Liver (tissue), 9 donors: ENCODE results near the gene MGAT5. TPM values are rescaled to one million over a fixed set of nuclear protein-coding genes. Genes with fewer than 3 reads are reported as not detected.

Source experiments
- DNase-seq: peaks from one replicate; pipeline ENCODE4 v3.0.0-alpha.2; 2017; ENCODE audit warnings: low spot score
- H3K27ac ChIP-seq, 2 donors: one replicate each; pipeline ENCODE4 v1.7.0; 2013; ENCODE audit warnings: inconsistent platforms in 2 of 2, low read length in 2 of 2, control low read depth in 1 of 2, low read depth in 1 of 2, mild to moderate bottlenecking in 1 of 2
- H3K27me3 ChIP-seq, 4 donors: one replicate each; pipeline versions ENCODE4 v1.6.1 to v1.7.0; 2013; ENCODE audit warnings: low read length in 3 of 4, inconsistent platforms in 1 of 4, mild to moderate bottlenecking in 1 of 4, moderate library complexity in 1 of 4; ENCODE audit not compliant: control insufficient read depth in 4 of 4, insufficient read depth in 4 of 4
- H3K36me3 ChIP-seq, 4 donors: one replicate each; pipeline versions ENCODE4 v1.6.1 to v1.7.0; 2013; ENCODE audit warnings: low read length in 3 of 4, mild to moderate bottlenecking in 3 of 4, low read depth in 1 of 4, moderate library complexity in 1 of 4; ENCODE audit not compliant: control insufficient read depth in 4 of 4, insufficient read depth in 3 of 4
- H3K4me1 ChIP-seq, 4 donors: one replicate each; pipeline versions ENCODE4 v1.6.1 to v1.7.0; 2013; ENCODE audit warnings: low read length in 3 of 4, mild to moderate bottlenecking in 3 of 4, moderate library complexity in 1 of 4; ENCODE audit not compliant: control insufficient read depth in 4 of 4, insufficient read depth in 4 of 4
- H3K4me3 ChIP-seq, 3 donors: one replicate each; pipeline versions ENCODE4 v1.6.1 to v1.7.0; 2013; ENCODE audit warnings: low read length in 3 of 3, control low read depth in 1 of 3, low read depth in 1 of 3, mild to moderate bottlenecking in 1 of 3
- H3K9ac ChIP-seq, 2 donors: one replicate each; pipeline ENCODE4 v1.7.0; 2013; ENCODE audit warnings: low read length in 2 of 2, mild to moderate bottlenecking in 2 of 2, moderate library complexity in 2 of 2, control low read depth in 1 of 2, low read depth in 1 of 2
- H3K9me3 ChIP-seq, 4 donors: one replicate each; pipeline versions ENCODE4 v1.6.1 to v1.7.0; 2013; ENCODE audit warnings: low read length in 3 of 4; ENCODE audit not compliant: control insufficient read depth in 4 of 4
- ATF3 ChIP-seq: IDR thresholded peaks from 2 replicates; pipeline ENCODE4 v1.6.1; 2016; ENCODE audit warnings: antibody characterized with exemption
- CTCF ChIP-seq: fragments of 150-350 bp; IDR thresholded peaks from 2 replicates; pipeline ENCODE4 v1.5.1; 2017; ENCODE audit warnings: improper control_type of control experiment, low read depth, low read length; ENCODE audit not compliant: missing input control
- EGR1 ChIP-seq, 2 donors: IDR thresholded peaks; 2 replicates each; pipeline ENCODE4 v1.6.1; 2016 to 2018; ENCODE audit warnings: antibody characterized with exemption in 2 of 2, low read depth in 2 of 2
- FOXA1 ChIP-seq: IDR thresholded peaks from 2 replicates; pipeline ENCODE4 v1.6.1; 2016; ENCODE audit warnings: antibody characterized with exemption
- FOXA2 ChIP-seq: IDR thresholded peaks from 2 replicates; pipeline ENCODE4 v1.6.1; 2016; ENCODE audit warnings: antibody characterized with exemption
- GABPA ChIP-seq, 2 donors: IDR thresholded peaks in 1 of 2; conservative IDR thresholded peaks in 1 of 2; 2 replicates each; pipeline ENCODE4 v1.6.1; 2016; ENCODE audit warnings: antibody characterized with exemption in 2 of 2, mild to moderate bottlenecking in 1 of 2, moderate library complexity in 1 of 2
- HNF4A ChIP-seq, 2 donors: conservative IDR thresholded peaks; 2 replicates each; pipeline ENCODE4 v1.6.1; 2016; ENCODE audit warnings: antibody characterized with exemption in 2 of 2, mild to moderate bottlenecking in 2 of 2
- HNF4G ChIP-seq: IDR thresholded peaks from 2 replicates; pipeline ENCODE4 v1.6.1; 2016; ENCODE audit warnings: antibody characterized with exemption
- JUND ChIP-seq, 2 donors: IDR thresholded peaks; 2 replicates each; pipeline ENCODE4 v1.6.1; 2016; ENCODE audit warnings: antibody characterized with exemption in 2 of 2
- MAX ChIP-seq: IDR thresholded peaks from 2 replicates; pipeline ENCODE4 v1.6.1; 2016; ENCODE audit warnings: antibody characterized with exemption
- NR2F2 ChIP-seq: IDR thresholded peaks from 2 replicates; pipeline ENCODE4 v1.6.1; 2016; ENCODE audit warnings: antibody characterized with exemption
- RAD21 ChIP-seq, 2 donors: IDR thresholded peaks; 2 replicates each; pipeline ENCODE4 v1.6.1; 2016; ENCODE audit warnings: antibody characterized with exemption in 2 of 2, mild to moderate bottlenecking in 2 of 2
- REST ChIP-seq: IDR thresholded peaks from 2 replicates; pipeline ENCODE4 v1.6.1; 2016; ENCODE audit warnings: antibody characterized with exemption, mild to moderate bottlenecking
- RXRA ChIP-seq, 2 donors: IDR thresholded peaks; 2 replicates each; pipeline ENCODE4 v1.6.1; 2017 to 2018; ENCODE audit warnings: antibody characterized with exemption in 2 of 2, mild to moderate bottlenecking in 1 of 2
- SP1 ChIP-seq: IDR thresholded peaks from 2 replicates; pipeline ENCODE4 v1.6.1; 2018; ENCODE audit warnings: antibody characterized with exemption, mild to moderate bottlenecking
- TAF1 ChIP-seq: conservative IDR thresholded peaks from 2 replicates; pipeline ENCODE4 v1.6.1; 2016; ENCODE audit warnings: antibody characterized with exemption, mild to moderate bottlenecking
- YY1 ChIP-seq: IDR thresholded peaks from 2 replicates; pipeline ENCODE4 v1.6.1; 2016; ENCODE audit warnings: antibody characterized with exemption, mild to moderate bottlenecking
- ZBTB33 ChIP-seq: IDR thresholded peaks from 2 replicates; pipeline ENCODE4 v1.6.1; 2016; ENCODE audit warnings: antibody characterized with exemption
- WGBS: extraction: QIAGEN DNeasy Blood & Tissue Kit; methylation state at CpG from one replicate; pipeline ENCODE4 v1.1.7; 2013; 5-methylcytosine and 5-hydroxymethylcytosine counted together
- polyA plus RNA-seq, 2 donors: library from polyadenylated mRNA; stranded (reverse) in 1 of 2; unstranded in 1 of 2; fragments of 200-250 nt in 1 of 2; fragments of >200 nt in 1 of 2; fragmentation: Nextera tagmentation in 1 of 2; extraction: Ambion mirVana in 1 of 2; gene quantifications; one replicate each; pipeline versions ENCODE4 v1.2.1 to v1.2.3, GENCODE V29; 2013 to 2015
- total RNA-seq, 2 donors: library from RNA; depleted of rRNA; stranded (reverse); fragments of >200 nt; gene quantifications; one replicate each; pipeline ENCODE4 v1.2.3, GENCODE V29; 2014
- donor health status: healthy.
- donor health status: healthy.
- donor health status: healthy.
- donor health status: healthy.
- donor health status: healthy.

Gene MGAT5
- total and polyA plus RNA-seq, 4 donors: 1.8 to 12.7 (median 5.6) TPM

GRCh38 chr2:134218930-134219658 lies 34.8 kb upstream of the MGAT5 start:
- H3K9me3 ChIP-seq: no peaks in the 10 kb centered on the region
- no peaks in the 10 kb centered on the region for H3K36me3 ChIP-seq
- no peak overlapping the region for H3K27ac ChIP-seq
- no peak for DNase-seq
- H3K4me1 ChIP-seq: peaks cover 0 to 2% (median 0%) of the 10 kb centered on the region in 4 donors
- H3K4me3 ChIP-seq: no peak overlapping the region
- no peak overlapping the region for H3K9ac ChIP-seq
- WGBS: 78% methylated on average over 9 of the region's 9 CpGs
- no peak for TF ChIP-seq YY1
- no peak for TF ChIP-seq HNF4G
- no peaks in the 10 kb centered on the region for H3K27me3 ChIP-seq

- H3K27me3 ChIP-seq: no peaks in the 10 kb centered on the region
- H3K9ac ChIP-seq: no peak overlapping the region
- H3K27ac ChIP-seq: no peak overlapping the region
- H3K36me3 ChIP-seq: no peaks in the 10 kb centered on the region
- peaks cover 0 to 2% (median 0%) of the 10 kb centered on the region in 4 donors for H3K4me1 ChIP-seq
- no peak overlapping the region for H3K4me3 ChIP-seq
- TF ChIP-seq ZBTB33 (no peak), ATF3 (no peak), JUND (IDR thresholded peaks at IDR 0.05) (no peak), YY1 (no peak), FOXA2 (no peak), TAF1 (no peak), HNF4G (no peak), SP1 (no peak), GABPA (IDR thresholded peaks at IDR 0.05 in 1 of 2, conservative IDR thresholded peaks at IDR 0.05 in 1 of 2) (no peak), MAX (no peak), NR2F2 (no peak), REST (no peak), FOXA1 (no peak), CTCF (no peak), HNF4A (conservative IDR thresholded peaks at IDR 0.05) (no peak), EGR1 (IDR thresholded peaks at IDR 0.05; ENCODE audit: low read depth in 2 of 2) (no peak), RAD21 (IDR thresholded peaks at IDR 0.05) (no peak), RXRA (IDR thresholded peaks at IDR 0.05) (no peak)
- no peaks in the 10 kb centered on the region for H3K9me3 ChIP-seq
- no peak for DNase-seq
- 82% methylated on average over 7 of the region's 7 CpGs for WGBS
Observed at GRCh38 chr2:134220344-134220974, 33.4 kb upstream of the MGAT5 start.
